Fibroblast of skin of abdomen (primary cell): ENCODE data around the gene PEX5L.

Experiments used
- DNase-seq: peaks from one replicate; pipeline ENCODE4 v3.0.0-alpha.2; 2013

Gene PEX5L

DNA sequence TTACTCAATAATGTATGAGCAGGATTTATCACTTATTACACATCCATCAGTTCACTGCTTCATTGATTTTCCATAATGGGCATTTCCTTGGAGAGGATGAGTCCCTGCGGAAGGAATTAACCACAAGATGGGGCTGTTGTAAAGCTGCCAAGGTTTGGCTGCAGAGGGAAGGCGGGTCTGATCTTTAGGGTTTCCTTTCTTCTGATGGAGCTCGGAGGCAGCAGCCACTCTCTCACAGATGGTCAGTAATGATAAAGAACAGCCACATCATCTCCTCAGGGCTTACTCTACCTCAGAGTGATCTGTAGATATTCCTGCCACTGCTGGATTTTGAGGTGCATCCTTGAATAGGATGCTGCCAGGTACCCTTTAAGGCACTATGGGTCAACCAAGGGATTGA, 268.7 kb downstream of the PEX5L start:
- DNase-seq = peak; percentile 79

- DNase-seq = no peak
Measured at GRCh38 chr3:179766416-179767133, 270.2 kb downstream of the PEX5L start.

GRCh38 chr3:179765396-179765795, 271.3 kb downstream of the PEX5L start:
- no peak for DNase-seq

DNA sequence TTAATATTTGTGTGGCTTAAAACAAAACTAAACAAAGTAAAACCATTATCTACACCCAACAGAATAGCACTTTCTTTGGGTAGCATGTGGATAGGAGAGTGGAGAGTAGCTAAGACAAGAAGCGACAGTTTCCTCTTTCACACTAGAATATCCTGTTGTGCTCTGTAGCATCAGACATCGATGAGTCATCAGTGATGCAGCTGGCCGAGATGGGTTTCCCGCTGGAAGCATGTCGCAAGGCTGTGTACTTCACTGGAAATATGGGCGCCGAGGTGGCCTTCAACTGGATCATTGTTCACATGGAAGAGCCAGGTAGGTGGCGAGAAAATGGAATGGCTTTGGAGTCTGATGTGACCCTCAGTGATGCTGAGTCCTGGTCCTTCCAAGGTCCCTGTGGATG, 275.8 kb downstream of the PEX5L start:
- DNase-seq = peak; percentile 44

DNA sequence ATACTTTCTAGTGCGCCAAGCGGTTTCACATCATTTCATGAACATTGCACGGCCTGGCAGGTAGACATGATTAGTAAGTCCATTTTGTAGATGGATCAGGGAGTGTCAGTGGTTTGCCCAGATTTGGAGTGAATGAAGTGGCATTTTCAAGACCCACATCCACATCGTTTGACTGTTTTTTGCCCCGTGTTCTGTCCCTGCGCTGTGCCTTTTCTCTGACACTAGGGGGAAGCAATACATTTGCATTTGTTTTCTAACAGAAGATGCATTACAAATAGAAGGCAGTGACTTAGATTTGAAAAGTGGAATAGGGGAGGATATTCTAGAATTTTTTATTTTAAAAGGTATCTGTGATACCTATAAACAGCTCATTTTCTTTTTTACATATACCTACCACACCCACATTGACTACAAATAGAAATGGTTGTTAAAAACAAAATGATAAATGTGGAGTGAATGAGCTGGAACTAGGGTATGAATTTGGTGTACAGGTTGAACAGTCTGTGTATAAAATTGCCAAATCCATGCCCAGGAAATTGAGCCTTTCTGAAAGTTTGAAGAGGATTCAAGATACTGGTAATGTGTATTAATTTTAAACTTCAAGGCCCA, 285.9 kb downstream of the PEX5L start:
- peak; percentile 19 for DNase-seq

DNA sequence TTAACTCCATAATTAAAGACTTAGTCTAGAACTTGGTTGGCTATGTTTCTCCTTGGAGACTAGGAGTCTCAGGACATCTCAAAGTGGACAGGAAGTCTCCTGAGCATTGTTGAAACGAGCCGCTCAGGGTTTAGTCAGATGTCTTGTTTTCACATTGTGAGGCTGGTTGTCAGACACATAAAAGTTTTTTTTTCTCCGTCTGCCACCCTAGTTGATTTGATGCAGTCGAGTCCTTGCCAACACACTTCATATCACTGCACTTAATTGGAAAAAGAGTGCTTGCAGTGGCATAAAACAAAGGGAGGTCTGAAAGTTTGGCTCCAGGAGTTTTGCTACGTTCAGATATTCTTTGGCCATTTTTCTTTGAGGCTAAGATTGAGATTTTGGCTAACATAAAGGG, 291.0 kb downstream of the PEX5L start:
- DNase-seq = no peak

GRCh38 chr3:179745079-179745478, 291.7 kb downstream of the PEX5L start:
- DNase-seq = no peak
